B cell (primary cell): ENCODE data around the gene LRRC8A. TPM values are rescaled to one million over a fixed set of nuclear protein-coding genes. Genes with fewer than 3 reads are reported as not detected.

Experiments
- ATAC-seq: fragments of 200-7000 bp; cut with Tn5 transposase; one replicate; pipeline ENCODE4 v1.10.0; 2021; ENCODE audit warnings: low read depth, mild to moderate bottlenecking, moderate number of reproducible peaks, moderate library complexity
- CTCF ChIA-PET: fragments of 350-600 bp; sonication (Branson Sonifier 250); formaldehyde crosslinking; loops from one replicate; lab custom pipeline; 2021; ENCODE audit warnings: antibody characterized with exemption, inconsistent platforms; lab: Charles Lee
- POLR2A ChIA-PET: fragments of 350-600 bp; sonication (Branson Sonifier 250); formaldehyde crosslinking; loops from one replicate; lab custom pipeline; 2021; ENCODE audit warnings: antibody characterized with exemption; lab: Charles Lee
- DNase-seq: peaks from one replicate; pipeline ENCODE4 v3.0.0; 2013
- H2AFZ ChIP-seq: 2 replicates; pipeline ENCODE4 v1.6.1; 2012; ENCODE audit warnings: mild to moderate bottlenecking, low read depth, low read length; ENCODE audit not compliant: insufficient read depth, poor library complexity, severe bottlenecking
- H3K27ac ChIP-seq, 2 donors: 1 replicate in 1 of 2; 2 replicates in 1 of 2; pipeline ENCODE4 v1.5.1; 2012 to 2013; ENCODE audit warnings: low read length in 2 of 2, mild to moderate bottlenecking in 2 of 2, moderate library complexity in 1 of 2
- H3K27me3 ChIP-seq, 4 experiments: fragments of 200-600 bp in 1 of 4; sonication (generic) in 1 of 4; replicated peaks in 1 of 4; 1 replicate in 2 of 4; 2 replicates in 2 of 4; pipeline versions ENCODE4 v1.6.1 to v1.7.0; 2013 to 2016; ENCODE audit warnings: low read length in 3 of 4, mild to moderate bottlenecking in 2 of 4, mixed read lengths in 1 of 4, moderate library complexity in 1 of 4; ENCODE audit not compliant: insufficient read depth in 4 of 4, control insufficient read depth in 3 of 4; ENCODE audit errors: control extremely low read depth in 1 of 4
- H3K36me3 ChIP-seq, 2 experiments: replicated peaks in 1 of 2; 1 replicate in 1 of 2; 2 replicates in 1 of 2; pipeline versions ENCODE4 v1.6.1 to v1.7.1; 2013; ENCODE audit warnings: low read length in 1 of 2; ENCODE audit not compliant: insufficient read depth in 2 of 2, control insufficient read depth in 1 of 2; ENCODE audit errors: control extremely low read depth in 1 of 2, extremely low read depth in 1 of 2
- H3K4me1 ChIP-seq, 2 donors: fragments of 200-600 bp in 1 of 2; sonication (generic) in 1 of 2; 1 replicate in 1 of 2; 2 replicates in 1 of 2; pipeline versions ENCODE4 v1.5.1 to v1.6.1; 2013 to 2017; ENCODE audit warnings: low read length in 2 of 2; ENCODE audit not compliant: control insufficient read depth in 2 of 2, insufficient read depth in 2 of 2
- H3K4me2 ChIP-seq: replicated peaks from 2 replicates; pipeline ENCODE3; 2012; ENCODE audit warnings: mild to moderate bottlenecking, low read depth, low read length; ENCODE audit not compliant: poor library complexity, severe bottlenecking
- H3K4me3 ChIP-seq, 5 experiments: fragments of 200-600 bp in 1 of 5; sonication (generic) in 1 of 5; 1 replicate in 3 of 5; 2 replicates in 2 of 5; pipeline versions ENCODE4 v1.5.1 to v1.7.0; 2011 to 2016; ENCODE audit warnings: low read length in 4 of 5, mild to moderate bottlenecking in 4 of 5, low read depth in 2 of 5, control low read depth in 1 of 5, moderate library complexity in 1 of 5; ENCODE audit not compliant: insufficient read depth in 1 of 5; ENCODE audit errors: control extremely low read depth in 1 of 5, extremely low read depth in 1 of 5
- H3K79me2 ChIP-seq: fragments of 200-600 bp; sonication (generic); one replicate; pipeline ENCODE4 v1.6.0; 2016; ENCODE audit warnings: low read length; ENCODE audit not compliant: control insufficient read depth, insufficient read depth
- H3K9ac ChIP-seq: fragments of 200-600 bp; sonication (generic); 2 replicates; pipeline ENCODE4 v1.6.1; 2017; ENCODE audit warnings: mild to moderate bottlenecking, low read length, moderate library complexity
- H3K9me3 ChIP-seq, 3 donors: one replicate each; pipeline versions ENCODE4 v1.6.1 to v1.7.1; 2013; ENCODE audit warnings: low read length in 2 of 3; ENCODE audit not compliant: control insufficient read depth in 2 of 3, insufficient read depth in 1 of 3; ENCODE audit errors: control extremely low read depth in 1 of 3
- H4K20me1 ChIP-seq: 2 replicates; pipeline ENCODE4 v1.6.0; 2012; ENCODE audit warnings: mild to moderate bottlenecking, low read length; ENCODE audit not compliant: insufficient read depth, control insufficient read depth, poor library complexity, severe bottlenecking
- H3K27ac Mint-ChIP-seq: one replicate; pipeline ENCODE4 v1.8.0; 2021; ENCODE audit warnings: mixed read lengths
- H3K27me3 Mint-ChIP-seq: one replicate; pipeline ENCODE4 v1.8.0; 2021; ENCODE audit warnings: mixed read lengths
- H3K4me1 Mint-ChIP-seq: one replicate; pipeline ENCODE4 v1.8.0; 2021; ENCODE audit warnings: mixed read lengths
- H3K4me3 Mint-ChIP-seq: one replicate; pipeline ENCODE4 v1.8.0; 2021; ENCODE audit warnings: mixed read lengths
- H3K9me3 Mint-ChIP-seq: one replicate; pipeline ENCODE4 v1.8.0; 2022; ENCODE audit warnings: mixed read lengths; ENCODE audit not compliant: insufficient read depth
- EZH2 ChIP-seq: IDR thresholded peaks from 2 replicates; pipeline ENCODE4 v1.6.1; 2012; ENCODE audit warnings: borderline replicate concordance, low read depth, mild to moderate bottlenecking, moderate library complexity, low read length; ENCODE audit not compliant: insufficient read depth, poor library complexity, severe bottlenecking
- WGBS: methylation state at CpG from one replicate; pipeline ENCODE4 v1.1.5; 2013; ENCODE audit warnings: missing lambda C conversion rate; ENCODE audit not compliant: insufficient coverage; 5-methylcytosine and 5-hydroxymethylcytosine counted together
- intact Hi-C: fragments of 100-400 bp; cut with micrococcal nuclease; formaldehyde crosslinking; loops from one replicate; pipeline ENCODE4 v1.10.0; 2022
- polyA plus RNA-seq: library from polyadenylated mRNA; depleted of rRNA; stranded (reverse); fragments of >200 nt; gene quantifications from 2 replicates; pipeline ENCODE4 v1.2.3, GENCODE V29; 2012
- total RNA-seq, 2 donors: library from RNA; stranded (reverse); fragments of 120-200 nt in 1 of 2; gene quantifications; 1 replicate in 1 of 2; 2 replicates in 1 of 2; pipeline versions ENCODE4 v1.2.3 to v1.2.4, GENCODE V29; 2013 to 2022
- TF ChIP-seq, protein P1 (sequence below): fragments of 200-600 bp; IDR thresholded peaks from one replicate; pipeline ENCODE4 v1.8.0; 2022; ENCODE audit warnings: antibody characterized with exemption, mild to moderate bottlenecking

Gene LRRC8A
- total and polyA plus RNA-seq, 2 donors (not counting 1 experiment from before 2014, with no cell fraction given): 13.1 to 14.5 TPM

DNA sequence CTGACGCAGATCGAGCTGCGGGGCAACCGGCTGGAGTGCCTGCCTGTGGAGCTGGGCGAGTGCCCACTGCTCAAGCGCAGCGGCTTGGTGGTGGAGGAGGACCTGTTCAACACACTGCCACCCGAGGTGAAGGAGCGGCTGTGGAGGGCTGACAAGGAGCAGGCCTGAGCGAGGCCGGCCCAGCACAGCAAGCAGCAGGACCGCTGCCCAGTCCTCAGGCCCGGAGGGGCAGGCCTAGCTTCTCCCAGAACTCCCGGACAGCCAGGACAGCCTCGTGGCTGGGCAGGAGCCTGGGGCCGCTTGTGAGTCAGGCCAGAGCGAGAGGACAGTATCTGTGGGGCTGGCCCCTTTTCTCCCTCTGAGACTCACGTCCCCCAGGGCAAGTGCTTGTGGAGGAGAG is 34.3 kb downstream of the LRRC8A start:
- Histone ChIP-seq H3K9me3 (no peaks in the 10 kb centered on the region), H3K27ac (no peak overlapping the region), H3K36me3 (peaks cover 0 to 24% of the 10 kb centered on the region in 2 experiments), H3K9ac (no peak overlapping the region), H3K4me2 (no peak overlapping the region), H4K20me1 (peaks cover 12% of the 10 kb centered on the region), H3K4me3 (no peak overlapping the region), H3K79me2 (peaks cover 34% of the 10 kb centered on the region), H3K4me1 (peaks cover 0 to 6% of the 10 kb centered on the region in 2 donors), H3K27me3 (no peaks in the 10 kb centered on the region), H2AFZ (no peak overlapping the region)
- no peak overlapping the region for H3K27ac Mint-ChIP-seq
- 97% methylated on average over 18 of the region's 18 CpGs for WGBS
- CTCF ChIA-PET: interaction anchor here (1.1 kb wide), 1 partner anchor 9 kb away, joined by 3 read pairs; no protein-coding TSS in a partner anchor
- no peak for DNase-seq
- H3K9me3 Mint-ChIP-seq: no peaks in the 10 kb centered on the region
- ATAC-seq: no peak
- H3K4me1 Mint-ChIP-seq: peaks cover 3% of the 10 kb centered on the region
- no peak overlapping the region for H3K4me3 Mint-ChIP-seq
- POLR2A ChIA-PET: no interaction called here
- TF ChIP-seq, protein P1, sequence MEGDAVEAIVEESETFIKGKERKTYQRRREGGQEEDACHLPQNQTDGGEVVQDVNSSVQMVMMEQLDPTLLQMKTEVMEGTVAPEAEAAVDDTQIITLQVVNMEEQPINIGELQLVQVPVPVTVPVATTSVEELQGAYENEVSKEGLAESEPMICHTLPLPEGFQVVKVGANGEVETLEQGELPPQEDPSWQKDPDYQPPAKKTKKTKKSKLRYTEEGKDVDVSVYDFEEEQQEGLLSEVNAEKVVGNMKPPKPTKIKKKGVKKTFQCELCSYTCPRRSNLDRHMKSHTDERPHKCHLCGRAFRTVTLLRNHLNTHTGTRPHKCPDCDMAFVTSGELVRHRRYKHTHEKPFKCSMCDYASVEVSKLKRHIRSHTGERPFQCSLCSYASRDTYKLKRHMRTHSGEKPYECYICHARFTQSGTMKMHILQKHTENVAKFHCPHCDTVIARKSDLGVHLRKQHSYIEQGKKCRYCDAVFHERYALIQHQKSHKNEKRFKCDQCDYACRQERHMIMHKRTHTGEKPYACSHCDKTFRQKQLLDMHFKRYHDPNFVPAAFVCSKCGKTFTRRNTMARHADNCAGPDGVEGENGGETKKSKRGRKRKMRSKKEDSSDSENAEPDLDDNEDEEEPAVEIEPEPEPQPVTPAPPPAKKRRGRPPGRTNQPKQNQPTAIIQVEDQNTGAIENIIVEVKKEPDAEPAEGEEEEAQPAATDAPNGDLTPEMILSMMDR: no peak
- TF ChIP-seq EZH2: no peak
- intact Hi-C loops: no loop called here
- no peaks in the 10 kb centered on the region for H3K27me3 Mint-ChIP-seq

- H3K27ac ChIP-seq: no peak overlapping the region
- POLR2A ChIA-PET: no interaction called here
These were observed 34.8 kb downstream of the LRRC8A start for GRCh38 chr9:128916745-128917144.

More at GRCh38 chr9:128916745-128917144, 34.8 kb downstream of the LRRC8A start:
- no peak overlapping the region for H3K4me3 Mint-ChIP-seq
- intact Hi-C loops: no loop called here
- Histone ChIP-seq H3K9me3 (no peaks in the 10 kb centered on the region), H3K9ac (no peak overlapping the region), H3K4me2 (no peak overlapping the region), H3K4me1 (peaks cover 3 to 9% of the 10 kb centered on the region in 2 donors), H3K36me3 (peaks cover 0 to 24% of the 10 kb centered on the region in 2 experiments), H4K20me1 (peaks cover 6% of the 10 kb centered on the region), H2AFZ (no peak overlapping the region), H3K27me3 (peaks cover 0 to 1% (median 0%) of the 10 kb centered on the region in 4 experiments), H3K4me3 (no peak overlapping the region), H3K79me2 (peaks cover 29% of the 10 kb centered on the region)
- peaks cover 5% of the 10 kb centered on the region for H3K4me1 Mint-ChIP-seq
- H3K27me3 Mint-ChIP-seq: no peaks in the 10 kb centered on the region
- ATAC-seq (no peak), DNase-seq (no peak)
- TF ChIP-seq, protein P1: no peak
- TF ChIP-seq EZH2: no peak
- CTCF ChIA-PET: no interaction called here
- H3K9me3 Mint-ChIP-seq: no peaks in the 10 kb centered on the region
- H3K27ac Mint-ChIP-seq: no peak overlapping the region
- WGBS: 96% methylated on average over 5 of the region's 11 CpGs
